OCI-LY3 (cell line): ENCODE data around the gene NOPCHAP1.
A peak's percentile ranks its signal among the peaks of the same experiment; 100 is the strongest.

Experiments used
- H2AFZ ChIP-seq: fragments of 200-600, 300-600 bp; shearing (Covaris generic); 2 replicates; pipeline ENCODE4 v1.6.0; 2014; ENCODE audit warnings: antibody characterized with exemption, low read depth, low read length
- H3K27ac ChIP-seq: fragments of 200-600, 300-600 bp; sonication (generic); 2 replicates; pipeline ENCODE4 v1.5.1; 2014; ENCODE audit warnings: mild to moderate bottlenecking, low read length, moderate library complexity, mixed read lengths
- H3K27me3 ChIP-seq: fragments of 200-600, 300-600 bp; sonication (generic); 2 replicates; pipeline ENCODE4 v1.6.1; 2014; ENCODE audit warnings: low read depth, low read length, mixed read lengths
- H3K36me3 ChIP-seq: fragments of 200-600, 300-600 bp; sonication (generic); replicated peaks from 2 replicates; pipeline ENCODE3; 2014; ENCODE audit warnings: low read depth, low read length, mixed read lengths
- H3K4me1 ChIP-seq: fragments of 300-600, 200-600 bp; sonication (generic); 2 replicates; pipeline ENCODE4 v1.6.1; 2014; ENCODE audit warnings: low read length, mixed read lengths
- H3K4me2 ChIP-seq: fragments of 200-600, 300-600 bp; sonication (generic); 2 replicates; pipeline ENCODE4 v1.6.1; 2014; ENCODE audit warnings: low read length, mixed read lengths
- H3K4me3 ChIP-seq: fragments of 300-600, 200-600 bp; sonication (generic); 2 replicates; pipeline ENCODE4 v1.5.1; 2014; ENCODE audit warnings: antibody characterized with exemption, mild to moderate bottlenecking, low read length, moderate library complexity
- H3K79me2 ChIP-seq: fragments of 300-600, 200-600 bp; shearing (Covaris generic); 2 replicates; pipeline ENCODE4 v1.6.1; 2014; ENCODE audit warnings: mild to moderate bottlenecking, low read length, mixed read lengths
- H3K9ac ChIP-seq: fragments of 300-600, 200-600 bp; shearing (Covaris generic); 2 replicates; pipeline ENCODE4 v1.6.0; 2014; ENCODE audit warnings: mild to moderate bottlenecking, low read length, moderate library complexity
- H3K9me3 ChIP-seq: fragments of 200-600, 300-600 bp; shearing (Covaris generic); 2 replicates; pipeline ENCODE4 v1.6.1; 2014; ENCODE audit warnings: low read length, mixed read lengths; ENCODE audit not compliant: insufficient read depth
- H4K20me1 ChIP-seq: fragments of 200-600, 300-600 bp; sonication (generic); 2 replicates; pipeline ENCODE4 v1.6.1; 2016; ENCODE audit warnings: low read length, mixed read lengths; ENCODE audit not compliant: insufficient read depth
- EZH2phosphoT487 ChIP-seq: fragments of 200-600 bp; shearing (Covaris generic); IDR thresholded peaks from 2 replicates; pipeline ENCODE4 v1.6.1; 2018; ENCODE audit warnings: antibody characterized with exemption, mixed run types, low read depth
- TF ChIP-seq, protein P1 (sequence below): fragments of 200-600, 300-600 bp; sonication (generic); IDR thresholded peaks from 2 replicates; pipeline ENCODE4 v1.5.1; 2014; ENCODE audit warnings: antibody characterized with exemption, low read length, low read depth

NOPCHAP1 gene

DNA sequence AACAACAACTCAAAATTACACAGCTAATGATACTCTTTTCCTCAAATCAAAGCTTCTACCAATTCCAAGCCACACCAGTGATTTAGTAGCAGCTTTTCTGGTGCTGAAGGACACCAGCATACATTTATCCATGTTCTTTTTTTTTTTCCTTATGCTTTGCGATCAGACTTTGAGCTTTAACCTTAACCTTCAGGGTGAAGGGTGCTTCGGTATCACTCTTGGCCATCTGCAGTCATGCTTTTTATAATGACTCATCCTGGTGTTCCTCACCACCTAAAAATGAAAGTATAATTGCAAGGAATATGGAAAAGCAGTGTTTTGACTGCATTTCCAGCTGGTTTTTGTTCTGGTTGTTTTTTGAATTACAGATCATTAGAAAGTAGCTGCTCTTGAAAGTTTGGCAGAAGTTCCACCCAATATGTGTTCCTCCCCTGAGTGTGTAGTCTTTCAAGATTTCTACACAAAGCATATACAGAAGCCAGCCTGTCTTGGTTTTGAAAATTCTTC is 26.7 kb upstream of the NOPCHAP1 start:
- peak overlapping the region; percentile 85 for H3K4me2 ChIP-seq
- H3K27ac ChIP-seq: peak overlapping the region; percentile 87
- peaks cover 4% of the 10 kb centered on the region; the same call in 1 of the 2 replicates for H4K20me1 ChIP-seq
- TF ChIP-seq, protein P1, sequence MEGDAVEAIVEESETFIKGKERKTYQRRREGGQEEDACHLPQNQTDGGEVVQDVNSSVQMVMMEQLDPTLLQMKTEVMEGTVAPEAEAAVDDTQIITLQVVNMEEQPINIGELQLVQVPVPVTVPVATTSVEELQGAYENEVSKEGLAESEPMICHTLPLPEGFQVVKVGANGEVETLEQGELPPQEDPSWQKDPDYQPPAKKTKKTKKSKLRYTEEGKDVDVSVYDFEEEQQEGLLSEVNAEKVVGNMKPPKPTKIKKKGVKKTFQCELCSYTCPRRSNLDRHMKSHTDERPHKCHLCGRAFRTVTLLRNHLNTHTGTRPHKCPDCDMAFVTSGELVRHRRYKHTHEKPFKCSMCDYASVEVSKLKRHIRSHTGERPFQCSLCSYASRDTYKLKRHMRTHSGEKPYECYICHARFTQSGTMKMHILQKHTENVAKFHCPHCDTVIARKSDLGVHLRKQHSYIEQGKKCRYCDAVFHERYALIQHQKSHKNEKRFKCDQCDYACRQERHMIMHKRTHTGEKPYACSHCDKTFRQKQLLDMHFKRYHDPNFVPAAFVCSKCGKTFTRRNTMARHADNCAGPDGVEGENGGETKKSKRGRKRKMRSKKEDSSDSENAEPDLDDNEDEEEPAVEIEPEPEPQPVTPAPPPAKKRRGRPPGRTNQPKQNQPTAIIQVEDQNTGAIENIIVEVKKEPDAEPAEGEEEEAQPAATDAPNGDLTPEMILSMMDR: no peak
- no peak for TF ChIP-seq EZH2phosphoT487
- no peaks in the 10 kb centered on the region for H3K9me3 ChIP-seq
- peaks cover 6% of the 10 kb centered on the region for H3K36me3 ChIP-seq
- peak overlapping the region; percentile 58 for H2AFZ ChIP-seq
- peaks cover 37% of the 10 kb centered on the region for H3K79me2 ChIP-seq
- 0 out of 2 replicates have a peak, but pooled peaks cover under 1% of the 10 kb centered on the region for H3K27me3 ChIP-seq
- H3K4me1 ChIP-seq: peaks cover 24% of the 10 kb centered on the region
- peak overlapping the region; percentile 87 for H3K4me3 ChIP-seq
- peak overlapping the region; percentile 91 for H3K9ac ChIP-seq

DNA sequence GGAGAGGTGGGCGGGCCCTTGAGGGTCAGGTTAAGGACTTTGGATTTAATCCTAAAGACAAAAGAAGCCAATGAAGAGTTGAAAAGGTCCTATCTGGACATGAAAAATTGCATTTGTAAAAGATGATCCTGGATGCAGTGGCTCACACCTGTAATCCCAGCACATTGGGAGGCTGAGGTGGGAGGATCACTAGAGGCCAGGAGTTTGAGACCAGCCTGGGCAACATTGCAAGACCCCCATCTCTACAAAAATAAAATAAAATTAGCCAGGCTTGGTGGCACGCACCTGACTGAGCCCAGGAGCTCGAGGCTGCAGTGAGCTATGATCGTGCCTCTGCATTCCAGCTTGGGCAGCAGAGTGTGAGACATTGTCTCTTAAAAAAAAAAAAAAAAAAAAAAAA is 25.7 kb upstream of the NOPCHAP1 start:
- Histone ChIP-seq H4K20me1 (peaks cover 3% of the 10 kb centered on the region; the same call in 1 of the 2 replicates), H3K9ac (no peak overlapping the region; the same call in 1 of the 2 replicates), H3K4me1 (peaks cover 22% of the 10 kb centered on the region), H3K79me2 (peaks cover 26% of the 10 kb centered on the region), H2AFZ (no peak overlapping the region), H3K27me3 (0 out of 2 replicates have a peak, but pooled peaks cover 9% of the 10 kb centered on the region), H3K36me3 (peaks cover 6% of the 10 kb centered on the region), H3K9me3 (peaks cover 1% of the 10 kb centered on the region; the same call in 1 of the 2 replicates), H3K4me3 (peak overlapping the region; percentile 87; the same call in 1 of the 2 replicates), H3K27ac (peak overlapping the region; percentile 87), H3K4me2 (peak overlapping the region; percentile 85)
- TF ChIP-seq, protein P1: no peak
- TF ChIP-seq EZH2phosphoT487: no peak

DNA sequence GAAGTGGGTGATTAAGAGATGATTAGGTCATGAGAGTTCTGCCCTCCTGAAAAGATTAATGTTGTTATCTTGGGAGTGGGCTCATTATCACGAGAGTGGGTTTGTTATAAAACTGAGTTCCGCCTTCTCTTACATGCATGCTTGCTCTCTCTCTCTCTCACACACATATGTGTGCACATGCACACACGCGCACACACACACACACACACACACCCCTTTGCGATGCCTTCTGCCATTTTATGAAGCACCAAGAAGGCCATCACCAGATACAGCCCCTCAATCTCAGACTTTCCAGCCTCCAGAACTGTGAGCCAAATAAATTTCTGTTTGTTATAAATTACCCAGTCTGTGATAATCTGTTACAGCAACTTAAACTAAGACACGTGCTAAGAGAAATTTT is 22.4 kb upstream of the NOPCHAP1 start:
- Histone ChIP-seq H3K4me3 (no peak overlapping the region), H3K27me3 (0 out of 2 replicates have a peak, but pooled peaks cover 10% of the 10 kb centered on the region), H3K4me2 (no peak overlapping the region), H3K36me3 (peaks cover 10% of the 10 kb centered on the region), H3K9ac (no peak overlapping the region), H4K20me1 (no peaks in the 10 kb centered on the region), H3K4me1 (peaks cover 39% of the 10 kb centered on the region), H3K9me3 (peaks cover 9% of the 10 kb centered on the region; the same call in 1 of the 2 replicates), H3K79me2 (no peaks in the 10 kb centered on the region), H2AFZ (no peak overlapping the region), H3K27ac (no peak overlapping the region)
- TF ChIP-seq EZH2phosphoT487: no peak
- TF ChIP-seq, protein P1: no peak

DNA sequence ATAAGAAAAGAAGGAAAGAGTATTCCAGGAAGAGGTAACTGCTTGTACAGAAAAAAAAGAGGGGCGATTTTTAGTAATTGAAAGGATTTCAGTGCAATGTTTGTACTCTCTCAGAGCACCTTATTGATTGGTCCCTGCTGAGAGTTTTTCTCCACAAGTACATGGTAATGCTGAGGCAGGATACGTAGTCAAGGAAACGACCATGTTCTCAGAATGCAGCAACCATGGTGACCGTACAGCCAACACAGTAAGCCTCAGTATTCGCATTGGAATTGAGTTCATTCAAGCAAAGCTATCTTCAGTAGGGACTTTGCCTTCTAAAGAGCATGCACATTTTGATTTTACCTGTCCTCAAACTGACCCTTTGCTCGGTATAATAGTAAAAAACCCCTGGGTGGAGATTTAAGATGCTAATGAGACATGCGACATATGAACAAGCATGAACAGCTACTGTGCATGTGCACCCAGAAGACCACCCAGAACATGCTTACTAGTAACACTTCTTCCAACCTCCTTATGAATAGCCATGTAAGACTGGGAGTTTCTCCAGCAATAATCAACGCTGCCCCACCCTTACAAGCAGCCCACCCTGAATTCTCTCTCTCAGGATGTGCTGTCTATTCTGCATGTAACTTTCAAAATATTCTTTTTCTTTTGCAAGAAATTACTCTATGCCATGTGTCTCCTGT is 21.8 kb upstream of the NOPCHAP1 start:
- TF ChIP-seq, protein P1: no peak
- TF ChIP-seq EZH2phosphoT487: no peak
- H3K4me2 ChIP-seq: no peak overlapping the region
- H3K4me1 ChIP-seq: peaks cover 39% of the 10 kb centered on the region
- peaks cover 9% of the 10 kb centered on the region; the same call in 1 of the 2 replicates for H3K9me3 ChIP-seq
- H3K27ac ChIP-seq: no peak overlapping the region
- H4K20me1 ChIP-seq: no peaks in the 10 kb centered on the region
- H3K36me3 ChIP-seq: peaks cover 10% of the 10 kb centered on the region
- H3K27me3 ChIP-seq: 0 out of 2 replicates have a peak, but pooled peaks cover 10% of the 10 kb centered on the region
- H2AFZ ChIP-seq: no peak overlapping the region
- no peak overlapping the region for H3K4me3 ChIP-seq
- no peaks in the 10 kb centered on the region for H3K79me2 ChIP-seq
- no peak overlapping the region for H3K9ac ChIP-seq
